Left hindlimb (tissue), 1 donor: ENCODE results near the gene GABBR2.
"Not testable (repeated sequence)": the region's sequence is repeated elsewhere in the genome, so short reads cannot be mapped to it uniquely, and the experiment has no call there.

Experiments
- DNase-seq: peaks from one replicate; pipeline ENCODE4 v3.0.0-alpha.2; 2018

GABBR2 gene

GRCh38 chr9:98504298-98505282, 204.1 kb downstream of the GABBR2 start:
- DNase-seq: no peak

DNA sequence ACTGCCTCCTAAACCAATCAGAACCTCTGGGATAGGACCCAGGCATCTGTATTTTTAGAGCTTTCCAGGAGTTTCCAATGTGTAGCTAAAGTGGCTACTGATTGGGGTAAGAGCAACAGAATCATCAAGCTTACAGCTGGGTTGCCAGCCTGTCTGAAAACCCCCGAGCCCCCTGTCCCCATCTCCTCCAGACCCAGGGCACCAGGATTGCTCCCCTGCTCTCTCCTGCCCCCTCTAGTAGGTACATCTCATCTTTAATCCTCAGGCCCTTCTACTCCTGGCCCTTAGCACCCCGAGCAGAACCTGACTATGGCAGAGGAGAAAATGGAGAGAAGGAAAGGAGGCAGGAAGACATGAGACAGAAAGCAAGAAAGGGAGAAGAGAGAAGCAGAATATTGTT, 204.9 kb downstream of the GABBR2 start:
- DNase-seq: no peak

- DNase-seq: no peak
Measured at GRCh38 chr9:98502976-98503325, 205.8 kb downstream of the GABBR2 start.

GRCh38 chr9:98502311-98502975, 206.3 kb downstream of the GABBR2 start:
- DNase-seq: no peak

GRCh38 chr9:98501819-98502218, 206.9 kb downstream of the GABBR2 start:
- no peak for DNase-seq

DNA sequence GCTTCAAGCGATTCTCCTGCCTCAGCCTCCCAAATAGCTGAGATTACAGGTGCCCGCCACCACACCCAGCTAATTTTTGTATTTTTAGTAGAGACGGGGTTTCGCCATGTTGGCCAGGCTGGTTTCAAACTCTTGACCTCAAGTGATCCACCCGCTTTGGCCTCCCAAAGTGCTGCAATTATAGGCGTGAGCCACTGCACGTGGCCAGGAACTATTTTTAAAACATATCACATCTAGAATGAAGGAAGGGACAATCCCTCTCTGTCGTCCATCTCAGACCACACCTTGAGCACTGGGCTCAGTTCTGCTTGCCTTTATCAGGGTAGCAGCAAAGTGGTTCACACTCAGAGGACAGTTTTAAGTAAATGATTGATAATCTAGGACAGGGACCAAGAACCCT, 207.5 kb downstream of the GABBR2 start:
- not testable (repeated sequence) for DNase-seq

- DNase-seq: no peak
Measured at GRCh38 chr9:98500337-98500919, 208.3 kb downstream of the GABBR2 start.

GRCh38 chr9:98495530-98495929, 213.2 kb downstream of the GABBR2 start:
- no peak for DNase-seq

DNA sequence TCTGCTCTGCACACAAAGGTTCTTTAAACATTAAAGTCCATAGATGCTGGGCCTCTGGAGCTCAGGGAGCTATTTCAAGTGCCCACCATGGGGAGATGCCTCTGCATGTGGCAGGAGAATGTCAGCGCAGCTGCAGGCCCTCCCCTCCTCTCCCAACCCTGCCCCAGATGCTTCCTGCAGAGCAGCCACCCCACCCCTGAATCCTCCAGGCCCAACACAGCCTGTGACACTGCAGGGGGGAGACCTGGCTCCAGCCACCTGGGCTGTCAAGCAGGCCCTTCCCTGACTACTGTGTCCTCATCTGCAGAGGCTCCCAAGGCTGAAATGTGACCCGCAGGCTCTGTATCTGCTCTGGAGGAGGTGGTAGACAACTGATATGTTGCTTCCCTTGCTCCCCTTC, 213.9 kb downstream of the GABBR2 start:
- no peak for DNase-seq

- no peak for DNase-seq
Measured at GRCh38 chr9:98491828-98492227, 216.9 kb downstream of the GABBR2 start.

GRCh38 chr9:98491231-98491651, 217.5 kb downstream of the GABBR2 start:
- DNase-seq: no peak

DNA sequence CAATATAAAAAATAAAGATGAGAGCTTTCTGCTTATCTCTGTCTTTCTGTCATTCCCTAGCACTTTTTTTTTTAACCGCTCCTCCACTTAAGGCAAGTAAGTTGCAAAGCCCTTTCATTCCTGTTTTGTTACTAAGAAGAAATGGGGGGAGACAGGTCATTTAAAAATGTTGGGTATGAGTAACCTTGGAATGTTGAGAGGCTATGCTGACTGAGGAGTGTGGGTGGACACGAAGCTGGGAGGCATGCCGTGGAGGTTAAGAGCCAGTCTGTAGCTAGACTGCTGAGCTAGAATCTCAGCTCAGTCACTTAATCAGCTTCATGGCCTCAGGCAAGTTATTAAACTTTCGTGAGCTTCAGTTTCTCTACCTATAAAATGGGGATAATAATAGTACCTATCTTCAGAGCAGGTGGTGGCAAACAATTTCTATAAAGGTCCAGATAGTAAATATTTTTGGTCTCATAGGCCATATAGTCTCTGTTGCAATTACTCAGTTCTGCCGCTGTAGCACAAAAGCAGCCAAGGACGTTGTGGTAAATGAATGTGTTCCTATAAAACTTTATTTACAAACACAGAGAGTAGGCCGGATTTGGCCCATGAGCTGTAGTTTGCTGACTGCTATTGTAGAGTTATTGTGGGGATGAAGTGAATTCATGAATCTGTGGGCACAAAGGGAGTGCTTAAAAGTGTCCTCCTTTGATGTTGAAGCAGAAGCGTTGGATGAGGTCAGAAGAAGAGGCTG, 220.0 kb downstream of the GABBR2 start:
- DNase-seq: no peak

GRCh38 chr9:98485706-98486105, 223.0 kb downstream of the GABBR2 start:
- DNase-seq: no peak

DNA sequence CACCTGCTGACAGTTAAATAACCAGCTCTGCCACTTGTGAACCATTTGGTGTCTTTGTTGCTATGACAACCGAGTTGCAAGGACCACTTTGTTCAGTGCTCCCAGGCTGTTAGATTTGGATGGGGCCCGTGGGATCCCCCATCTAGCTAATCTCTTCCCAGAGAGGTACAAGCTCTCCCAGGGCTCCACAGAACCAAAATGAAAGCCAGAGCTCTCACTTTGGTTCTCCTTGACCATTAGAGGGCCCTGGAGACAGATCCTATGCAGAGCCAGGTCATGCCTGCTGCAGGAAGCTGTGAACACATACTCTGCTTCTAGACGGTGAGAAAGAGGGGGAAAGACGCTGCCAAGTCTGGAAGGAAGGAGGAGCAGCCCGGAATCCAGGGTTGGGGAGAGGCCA, 224.6 kb downstream of the GABBR2 start:
- no peak for DNase-seq

DNA sequence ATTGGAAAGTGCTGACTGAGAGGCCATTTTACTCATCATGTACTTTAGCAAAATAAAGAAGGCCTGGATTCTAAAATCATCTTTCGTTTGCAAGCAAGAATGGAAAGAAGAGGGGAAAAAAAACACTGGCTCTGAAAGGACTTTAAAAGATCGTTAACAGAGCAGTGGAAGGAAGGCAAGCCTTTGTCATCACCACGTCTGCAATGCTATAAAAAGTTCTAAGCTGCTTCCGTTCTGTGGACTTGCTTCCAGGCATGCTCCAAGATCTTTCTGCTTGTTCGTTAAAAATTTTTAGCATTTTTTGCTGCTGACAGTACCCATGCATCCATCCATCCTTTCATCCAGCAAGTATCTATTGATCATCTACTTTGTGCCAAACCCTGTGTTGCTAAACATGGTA, 226.5 kb downstream of the GABBR2 start:
- no peak for DNase-seq

- no peak for DNase-seq
Measured at GRCh38 chr9:98481676-98482075, 227.1 kb downstream of the GABBR2 start.

GRCh38 chr9:98479967-98480847, 228.5 kb downstream of the GABBR2 start:
- DNase-seq: no peak

GRCh38 chr9:98479449-98479848, 229.3 kb downstream of the GABBR2 start:
- DNase-seq: no peak

GRCh38 chr9:98477884-98478283, 230.9 kb downstream of the GABBR2 start:
- no peak for DNase-seq

DNA sequence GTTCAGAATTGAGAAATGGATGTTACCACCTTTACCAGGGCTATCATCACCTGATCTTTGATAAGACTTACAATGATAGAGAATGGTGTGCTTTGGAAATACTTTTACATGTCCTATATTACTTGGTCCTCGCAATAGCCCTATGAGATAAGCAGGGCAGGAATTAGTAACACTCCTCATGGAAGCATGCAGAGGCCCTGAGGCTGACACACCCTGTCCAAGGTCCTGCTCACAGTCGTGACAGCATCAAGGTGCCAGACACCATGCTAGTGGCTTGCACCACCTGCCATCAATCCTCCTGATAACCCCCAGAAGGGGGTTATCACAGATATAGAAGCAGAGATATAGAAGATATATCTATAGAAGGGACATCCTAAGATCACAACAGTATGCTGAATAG, 236.5 kb downstream of the GABBR2 start:
- no peak for DNase-seq

DNA sequence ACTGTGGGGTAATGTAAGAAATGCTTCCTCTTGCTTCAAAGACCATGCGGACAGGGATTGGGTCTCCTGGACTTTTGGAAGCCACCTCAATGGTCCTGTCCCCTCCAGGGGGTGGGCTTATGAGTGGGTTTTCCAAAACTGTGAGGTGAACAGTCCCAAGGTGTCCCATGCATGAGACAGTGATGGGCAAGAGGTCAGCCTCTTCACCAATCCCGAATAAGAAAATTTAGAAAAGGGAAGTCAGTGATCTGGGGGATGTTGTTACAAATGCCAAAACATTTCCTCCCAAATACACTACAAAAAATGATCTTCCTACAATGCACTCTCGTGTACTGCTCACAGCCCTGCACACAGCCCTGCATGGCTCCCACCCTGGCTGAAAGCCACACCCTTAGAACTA, 237.6 kb downstream of the GABBR2 start:
- DNase-seq: no peak
